Stimulated activated CD8-positive, alpha-beta memory T cell treated with anti-CD3 and anti-CD28 coated beads, Interleukin-2, amount 100 ng/mL, for 1 hour (primary cell): ENCODE measurements around the gene FANCI.
A peak's percentile ranks its signal among the peaks of the same experiment; 100 is the strongest.

Experiments used
- DNase-seq, 2 donors: peaks; one replicate each; pipeline ENCODE4 v3.0.0-alpha.2; 2020; ENCODE audit warnings: low read depth in 2 of 2

The FANCI gene

DNA sequence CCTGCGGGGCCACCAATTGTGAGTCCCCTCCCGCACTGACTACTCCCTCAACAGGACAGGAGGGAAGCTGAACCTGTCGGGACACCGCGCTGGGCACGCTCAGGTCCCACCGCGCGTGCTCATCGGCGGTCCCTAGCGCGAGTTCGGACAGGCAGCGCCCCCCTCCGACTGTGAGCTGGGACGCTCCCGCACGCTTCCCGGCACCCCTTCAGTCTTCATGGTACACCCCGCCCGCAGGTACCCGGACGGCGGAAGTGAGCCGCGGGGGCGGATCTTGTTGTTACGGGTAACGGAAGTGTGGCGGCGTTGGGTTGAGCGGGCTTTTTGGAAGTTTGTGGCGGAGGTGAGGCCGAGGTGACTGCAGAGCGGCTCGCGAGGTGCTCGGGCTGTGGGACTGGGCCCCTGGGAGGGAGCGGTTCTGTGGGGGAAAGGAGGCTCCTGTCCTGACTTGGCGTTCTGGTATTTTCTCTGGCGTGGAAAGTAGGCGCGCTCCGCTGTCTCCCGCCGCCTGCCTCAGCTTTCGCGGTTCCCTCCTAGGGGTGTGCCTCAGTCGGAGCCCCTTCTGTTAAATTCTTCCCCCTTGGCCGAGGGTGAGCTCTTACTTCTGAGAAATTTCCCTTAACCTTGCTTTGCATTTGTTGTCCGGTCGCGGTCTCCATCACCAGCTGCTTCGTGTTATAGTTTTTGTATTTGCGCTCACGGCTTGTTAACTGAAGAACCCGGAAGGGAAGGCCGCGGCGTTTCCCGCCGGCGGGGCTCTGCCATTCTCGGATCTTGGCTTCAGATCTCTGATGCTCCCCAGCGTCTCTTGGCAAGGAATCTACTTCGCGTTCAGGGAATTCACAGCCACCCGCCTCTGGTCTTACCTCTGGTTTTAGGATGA, at the start of gene FANCI:
FANCI (plus strand) TSS at position 289 of the 883 bp plus-strand sequence. CDS start 3,669 bp downstream, outside the sequence.
- DNase-seq: peak; percentile 93 to 94

DNA sequence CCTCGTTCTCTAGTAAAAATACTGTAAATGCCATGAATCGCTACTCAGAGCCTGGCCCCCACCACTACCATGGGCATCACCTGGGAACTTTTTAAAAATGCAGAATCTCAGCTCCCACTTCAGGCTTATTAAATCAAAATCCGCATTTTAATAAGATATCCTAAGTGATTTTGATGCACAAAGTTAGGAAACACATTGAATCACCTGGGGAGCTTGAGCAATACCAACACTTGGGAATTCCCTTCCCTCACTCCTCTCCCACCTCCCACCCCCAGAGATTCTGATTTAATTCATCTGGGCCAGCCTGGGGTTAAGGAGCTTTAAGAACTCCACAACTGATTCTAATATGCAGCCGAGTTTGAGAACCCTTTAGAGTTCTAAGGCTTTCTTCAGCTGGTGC, 49.2 kb upstream of the FANCI start:
- DNase-seq: no peak

DNA sequence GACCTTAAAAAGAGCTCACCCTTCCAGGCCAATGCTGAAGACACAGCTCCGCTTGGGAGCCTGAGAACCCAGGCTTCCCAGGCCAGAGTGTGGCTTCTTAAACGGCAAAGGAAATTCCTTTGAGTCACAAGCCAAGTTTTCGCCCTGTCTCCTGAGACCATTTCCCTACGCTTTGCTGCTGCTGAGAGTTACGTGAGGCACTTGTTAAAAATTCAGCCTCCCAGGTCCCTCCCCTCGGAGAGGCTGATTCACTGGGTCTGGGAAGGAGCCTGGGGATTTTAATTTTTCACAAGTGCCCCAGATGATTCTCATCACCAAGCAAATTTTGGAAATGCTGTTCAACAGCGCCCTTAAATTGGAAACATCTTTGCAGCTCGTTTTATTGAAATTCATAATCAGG, 47.9 kb upstream of the FANCI start:
- no peak for DNase-seq

DNA sequence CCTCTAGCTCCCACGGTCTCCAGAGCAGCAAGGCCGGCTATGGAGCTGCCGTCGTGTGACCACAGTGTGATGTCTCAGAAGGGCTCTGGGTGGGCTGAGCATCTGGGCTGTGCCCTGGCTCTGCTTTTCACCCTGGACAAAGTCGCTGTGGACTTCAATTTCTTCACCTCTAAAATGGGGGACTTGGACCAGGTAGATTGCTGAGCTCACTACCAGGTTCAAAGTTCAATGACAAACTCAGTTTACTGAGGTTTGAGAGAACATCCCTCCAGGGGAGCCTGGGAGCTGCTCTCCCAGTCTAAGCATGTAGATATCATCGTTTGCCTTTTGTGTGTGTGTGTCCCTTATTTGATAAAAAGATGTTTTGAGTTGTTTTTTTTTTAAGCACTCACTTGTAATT, 47.5 kb upstream of the FANCI start:
- no peak for DNase-seq

DNA sequence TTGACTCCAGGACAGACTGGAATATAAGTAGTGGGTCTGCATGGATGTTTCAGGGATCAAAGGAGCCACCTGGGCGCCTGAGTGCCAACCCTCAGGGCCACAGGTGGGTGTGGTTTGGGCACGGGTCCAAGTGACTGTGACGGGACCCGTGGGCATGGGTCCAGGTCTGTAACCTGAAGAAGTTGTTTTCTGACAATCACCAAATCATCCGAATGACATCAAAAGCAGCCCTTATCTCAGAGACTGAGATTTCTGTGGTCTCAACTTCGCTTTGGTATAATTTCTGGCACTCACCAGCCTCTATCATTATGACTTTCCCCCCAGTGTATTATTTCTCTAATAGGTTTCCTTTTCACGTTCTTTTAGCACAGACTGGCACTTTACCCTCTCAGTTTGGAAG, 46.8 kb upstream of the FANCI start:
- DNase-seq: no peak

DNA sequence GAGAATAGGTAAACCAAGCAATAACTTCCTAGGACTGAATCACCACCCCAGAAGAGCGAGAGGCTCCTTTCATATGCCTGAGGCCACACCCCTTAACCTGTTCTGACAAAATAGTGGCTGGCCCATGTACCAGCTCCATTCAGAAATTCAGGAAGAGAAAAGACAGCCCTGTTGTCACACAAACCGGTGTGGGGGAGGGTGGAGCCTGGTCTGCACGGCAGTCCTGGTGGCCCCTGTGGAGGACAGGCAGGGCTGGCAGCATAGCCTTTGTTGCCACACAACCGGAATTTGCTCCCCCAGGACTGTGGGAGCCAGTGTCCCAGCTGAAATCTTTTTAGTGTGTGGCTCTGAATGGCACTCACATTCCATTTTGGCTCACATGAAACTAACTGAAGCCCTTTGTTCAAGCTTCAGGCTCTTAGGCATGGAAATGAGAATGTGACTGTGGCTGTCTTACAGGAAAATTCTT, 46.2 kb upstream of the FANCI start:
- DNase-seq: no peak

DNA sequence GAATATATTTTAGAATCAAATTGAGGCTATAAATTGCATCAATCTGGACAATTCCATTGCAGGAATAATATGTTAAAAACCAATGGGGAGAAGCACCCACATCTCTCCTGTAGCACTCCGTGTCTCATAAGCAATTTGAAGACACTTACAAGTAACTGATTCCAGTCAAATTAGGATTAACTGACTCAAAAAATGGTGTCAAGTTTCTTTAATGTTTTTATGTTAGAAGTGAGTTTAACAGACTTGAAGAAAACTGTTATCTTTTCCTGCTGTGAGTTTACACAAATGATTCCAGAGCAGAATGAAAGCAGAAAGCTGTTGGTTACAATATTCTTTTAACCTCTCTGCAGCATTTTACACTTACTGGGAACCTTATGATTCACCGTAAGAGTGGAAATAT, 45.6 kb upstream of the FANCI start:
- no peak for DNase-seq

DNA sequence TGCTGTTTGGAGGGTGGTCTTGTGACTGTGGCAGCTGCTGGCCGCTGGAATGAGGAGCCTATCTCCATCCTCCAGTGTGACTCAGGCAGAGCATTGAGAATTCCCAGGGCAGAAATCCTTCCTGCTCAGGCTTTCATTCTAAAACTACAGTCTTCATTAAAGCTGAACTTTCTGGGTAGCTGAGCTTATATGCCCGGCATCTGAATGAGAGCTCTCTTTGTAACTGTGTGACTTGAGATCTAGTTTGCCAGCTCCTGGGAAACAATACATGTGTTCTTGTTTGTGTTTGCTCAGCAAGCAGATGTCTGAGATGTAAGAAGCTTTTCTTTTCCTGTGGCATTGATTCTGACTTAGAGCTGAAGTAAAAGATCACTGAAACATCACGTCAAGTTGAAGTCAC, 44.8 kb upstream of the FANCI start:
- no peak for DNase-seq

DNA sequence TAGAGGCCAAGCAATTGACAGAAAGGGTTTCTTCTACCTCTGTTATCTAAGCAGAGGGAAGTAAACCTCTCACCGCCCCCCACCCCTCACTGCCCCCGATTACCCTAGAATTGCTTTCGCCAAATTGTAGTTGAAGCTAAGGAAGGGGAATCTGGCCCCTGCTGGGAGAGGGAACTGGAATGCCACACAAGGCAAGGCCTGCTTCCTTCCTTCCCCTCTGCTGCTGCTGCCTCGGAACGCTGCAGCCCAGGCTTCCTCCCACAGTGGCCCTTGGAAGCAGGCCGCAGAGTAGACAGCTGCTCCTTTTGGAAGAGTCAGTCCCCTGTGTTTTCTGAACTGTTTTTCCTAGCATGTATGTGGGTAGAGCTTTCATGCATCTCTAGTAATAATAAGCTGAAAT, 44.0 kb upstream of the FANCI start:
- no peak for DNase-seq

DNA sequence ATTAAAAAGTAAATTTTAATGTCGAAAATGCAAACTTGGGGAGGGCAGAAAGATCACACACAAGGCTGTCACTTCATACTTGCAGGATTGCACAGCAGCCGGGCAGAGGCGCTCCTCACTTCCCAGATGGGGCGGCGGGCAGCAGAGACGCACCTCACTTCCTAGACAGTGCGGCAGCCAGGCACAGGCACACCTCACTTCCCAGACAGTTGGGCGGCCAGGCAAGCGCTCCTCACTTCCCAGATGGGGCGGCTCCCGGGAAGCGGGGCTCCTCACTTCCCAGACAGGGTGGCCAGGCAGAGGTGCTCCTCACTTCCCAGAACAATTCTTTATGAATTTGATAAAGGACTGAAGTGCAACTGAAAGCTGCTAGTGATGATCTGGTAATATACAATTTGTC, 43.6 kb upstream of the FANCI start:
- no peak for DNase-seq

DNA sequence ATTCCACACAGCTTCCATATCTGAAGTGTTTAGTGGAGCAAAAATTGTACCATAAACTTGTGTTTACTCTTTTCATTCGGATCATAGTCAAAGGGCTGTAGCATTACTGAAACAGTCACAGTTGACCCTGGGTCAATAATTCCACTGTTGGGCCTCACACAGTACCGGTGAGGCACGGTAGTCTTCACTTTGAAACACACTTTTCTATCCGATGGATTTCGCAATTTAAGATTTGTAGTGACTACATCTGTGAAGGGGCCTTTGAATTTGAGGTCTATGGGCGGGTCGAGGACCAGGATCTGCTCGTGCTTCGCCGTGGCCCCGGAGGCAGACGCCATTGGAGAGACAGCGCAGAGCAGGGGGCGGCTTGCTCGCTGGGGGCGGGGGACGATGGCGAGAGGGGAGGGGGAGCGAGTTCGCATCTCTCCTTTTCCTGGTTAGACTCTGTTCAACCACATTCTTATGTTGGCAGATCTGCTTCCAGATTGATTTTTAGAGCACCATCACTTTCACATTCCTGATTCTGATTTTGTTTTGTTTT, 42.2 kb upstream of the FANCI start:
- DNase-seq: no peak

DNA sequence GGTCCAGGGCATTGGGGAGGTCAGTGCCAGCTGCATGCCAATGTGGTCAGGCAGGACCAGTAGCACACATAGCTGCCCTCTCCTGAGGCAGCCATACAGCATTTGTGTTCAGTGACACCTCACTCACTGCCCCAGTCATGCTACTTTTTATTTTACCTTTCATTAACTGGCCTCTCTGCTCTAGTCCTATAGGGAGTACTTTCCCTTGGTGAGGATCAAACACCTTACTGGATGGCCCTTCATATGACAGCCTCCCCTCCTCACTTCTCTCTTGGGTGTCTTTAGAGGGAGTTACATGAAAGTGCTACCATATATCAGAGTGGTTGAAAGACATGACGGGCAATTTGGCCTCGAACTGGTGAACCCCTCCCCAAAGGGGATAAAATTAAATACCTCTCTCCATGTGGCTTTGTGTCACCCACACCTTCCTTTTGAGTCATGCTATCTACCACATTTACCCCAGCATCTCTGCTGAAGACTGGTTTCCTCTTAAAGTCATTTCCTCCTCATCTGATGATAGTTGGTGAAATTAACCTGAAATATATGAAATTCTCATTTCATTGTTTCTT, 40.0 kb upstream of the FANCI start:
- DNase-seq: peak in 1 of 2 donors; percentile 10

DNA sequence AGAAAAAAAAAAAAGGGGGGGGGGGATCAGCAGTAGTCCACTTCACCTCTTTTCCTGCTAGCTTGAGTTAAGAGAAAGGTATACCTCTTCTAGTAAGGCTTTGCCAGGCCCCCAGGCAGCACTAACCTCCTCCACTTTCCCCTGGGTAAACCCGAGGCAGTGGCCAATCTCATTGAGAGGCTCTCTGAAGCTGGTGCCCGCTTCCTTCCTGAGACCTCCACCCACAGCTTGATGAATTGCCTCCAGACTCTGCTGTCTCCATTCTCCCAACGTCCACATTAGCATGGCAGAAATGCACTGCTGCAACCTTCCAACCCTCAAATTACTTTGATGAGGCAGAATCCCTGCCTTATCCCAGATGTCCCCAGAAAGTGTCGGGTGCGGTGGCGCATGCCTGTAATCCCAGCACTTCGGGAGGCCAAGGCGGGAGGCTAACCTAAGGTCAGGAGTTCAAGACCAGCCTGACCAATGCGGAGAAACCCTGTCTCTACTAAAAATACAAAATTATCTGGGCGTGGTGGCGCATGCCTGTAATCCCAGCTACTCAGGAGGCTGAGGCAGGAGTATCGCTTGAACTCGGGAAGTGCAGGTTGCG, 37.7 kb upstream of the FANCI start:
- no peak for DNase-seq

DNA sequence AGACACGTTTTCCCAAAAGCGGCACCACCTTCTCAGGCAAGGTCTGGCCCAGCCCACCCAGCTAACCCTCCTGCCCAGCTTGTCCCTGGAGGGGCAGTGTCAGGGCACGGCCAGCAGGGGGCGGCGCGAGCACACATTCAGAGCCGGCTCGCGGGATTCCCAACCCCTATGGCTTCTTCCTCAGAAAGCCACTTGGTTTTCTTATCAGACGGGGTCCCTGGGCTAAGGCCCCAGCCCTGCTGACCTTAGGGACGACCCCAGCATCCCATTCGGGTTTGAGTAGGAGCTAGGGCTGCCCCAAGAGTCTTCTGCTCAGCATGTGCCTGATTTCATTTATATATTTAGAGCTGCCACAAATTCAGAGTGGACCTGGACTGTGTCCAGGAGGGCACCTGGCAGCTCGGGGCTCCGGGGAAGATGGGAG, 36.9 kb upstream of the FANCI start:
- peak; percentile 33 to 56 for DNase-seq

DNA sequence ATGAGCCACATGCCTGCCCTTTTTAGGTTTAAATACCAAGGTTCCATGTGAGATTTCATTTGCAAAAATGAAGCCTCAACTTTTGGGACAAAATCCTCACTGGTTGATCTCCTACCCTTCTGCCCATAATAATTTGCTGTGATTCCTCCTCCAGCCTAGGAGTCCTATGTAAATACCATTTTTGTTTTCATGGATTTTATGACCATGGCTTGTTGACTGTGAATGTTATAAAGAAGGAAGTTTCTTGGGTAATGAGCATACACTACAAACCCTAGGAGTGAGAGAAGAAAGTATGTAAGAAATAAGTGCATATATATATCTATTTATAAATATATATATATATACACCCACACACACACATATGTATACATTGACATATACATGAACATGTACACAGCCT, 35.5 kb upstream of the FANCI start:
- no peak for DNase-seq

DNA sequence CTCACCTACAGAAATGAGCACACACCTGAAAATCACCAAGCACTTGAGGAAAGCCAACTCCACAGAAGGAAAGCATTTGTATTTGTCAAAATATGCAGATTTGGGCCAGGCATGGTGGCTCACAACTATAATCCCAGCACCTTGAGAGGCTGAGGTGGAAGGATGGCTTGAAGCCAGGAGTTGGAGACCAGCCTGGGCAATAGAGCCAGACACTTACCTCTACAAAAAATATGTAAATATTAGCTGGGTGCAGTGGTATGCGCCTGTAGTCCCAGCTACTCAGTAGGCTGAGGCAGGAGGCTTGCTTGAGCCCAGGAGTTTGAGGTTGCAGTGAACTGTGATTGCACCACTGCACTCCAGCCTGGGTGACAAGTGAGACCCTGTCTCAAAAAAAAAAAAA, 34.7 kb upstream of the FANCI start:
- no peak for DNase-seq

DNA sequence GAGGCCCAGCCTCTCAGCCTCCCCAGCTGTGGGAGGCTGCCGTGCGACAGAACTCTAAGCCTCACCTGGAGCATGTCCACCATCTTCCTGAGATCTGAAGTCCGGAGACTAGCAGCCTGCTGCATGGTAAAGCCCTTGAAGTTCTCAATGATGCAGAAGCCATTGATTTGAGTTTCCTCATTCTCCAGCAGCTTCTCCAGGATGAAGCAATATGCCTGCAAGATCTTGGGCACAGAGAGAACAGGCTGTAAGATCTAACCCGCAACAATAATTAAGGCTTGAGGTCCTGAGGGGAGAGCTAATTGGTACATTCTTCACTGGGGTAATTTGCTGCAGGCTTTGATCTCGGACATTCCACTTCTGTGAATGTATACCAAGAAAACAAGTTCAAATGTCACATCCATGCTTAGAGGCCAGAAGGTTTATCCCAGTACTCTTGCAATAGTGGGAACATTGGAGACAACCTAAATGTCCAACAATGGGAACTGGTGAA, 32.1 kb upstream of the FANCI start:
- DNase-seq: no peak

DNA sequence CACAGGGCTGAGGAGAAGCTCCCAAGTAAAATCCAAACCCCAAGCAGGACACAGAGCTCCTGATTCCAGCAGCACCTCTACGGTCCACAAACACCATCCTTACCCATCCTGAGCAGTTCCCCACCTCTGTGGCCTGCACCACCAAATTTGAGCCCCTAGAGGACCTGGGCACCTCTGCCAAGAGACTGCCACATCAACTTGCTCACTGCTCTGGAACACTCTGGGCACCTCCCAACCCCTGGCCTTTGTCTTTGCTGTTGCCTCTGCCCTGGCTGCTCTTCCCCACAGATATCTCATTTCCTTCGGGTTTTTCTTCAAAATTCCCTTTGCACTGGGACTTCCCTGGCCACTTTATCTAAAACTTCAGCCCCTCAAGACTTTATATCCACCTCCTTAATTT, 28.2 kb upstream of the FANCI start:
- DNase-seq: no peak

DNA sequence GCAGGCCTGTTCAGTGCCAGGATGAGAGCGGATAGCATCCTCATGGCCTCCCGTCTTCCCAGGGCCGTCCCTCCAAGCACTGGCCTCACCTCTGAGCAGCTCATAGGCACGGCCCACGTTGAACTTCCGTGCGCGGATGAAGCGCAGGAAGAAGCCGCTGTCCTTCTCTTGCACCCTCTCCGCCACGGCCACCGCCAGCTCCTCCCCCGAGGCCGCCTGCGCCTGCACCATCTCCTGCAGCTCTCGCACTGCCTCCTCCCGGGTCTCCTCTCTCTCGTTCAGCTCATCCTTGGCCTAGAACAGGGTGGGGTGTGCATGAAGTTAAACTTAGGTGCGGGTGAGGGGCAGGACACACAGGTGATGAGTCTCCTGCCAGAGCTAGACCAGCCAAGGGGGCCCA, 26.7 kb upstream of the FANCI start:
- DNase-seq: no peak

DNA sequence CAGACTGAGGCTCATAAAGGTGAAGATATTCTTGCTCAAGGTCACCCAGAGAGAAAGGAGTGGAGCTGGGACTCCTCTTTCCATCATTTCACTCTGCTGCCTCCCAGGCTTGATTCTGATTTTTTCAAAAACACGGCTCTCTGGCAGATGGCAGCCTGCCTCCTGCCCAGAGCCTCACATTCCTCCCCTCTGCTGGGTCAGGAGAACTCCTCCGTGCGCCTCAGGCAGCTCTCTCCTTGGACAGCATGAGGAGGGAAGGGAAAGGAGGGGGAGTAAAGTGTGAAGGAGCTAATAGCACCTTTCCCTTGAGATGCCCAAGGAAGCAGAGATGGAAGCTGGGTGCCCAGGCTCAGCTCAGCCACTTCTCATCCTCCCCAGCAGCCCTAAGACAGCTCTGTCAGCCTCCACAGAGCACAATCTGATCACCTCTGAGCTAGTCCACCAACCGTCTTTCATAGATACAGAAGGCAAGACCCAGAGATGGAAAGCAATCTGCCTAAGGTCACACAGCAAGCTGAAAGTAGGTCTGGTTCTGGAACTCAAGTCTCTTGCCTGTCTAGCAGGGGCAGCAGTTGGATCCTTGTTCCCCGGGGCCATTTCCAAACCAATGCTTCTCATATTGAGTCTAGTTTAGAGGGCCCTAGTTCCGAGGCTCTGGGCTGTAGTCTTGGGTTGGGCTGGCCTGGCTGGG, 25.9 kb upstream of the FANCI start:
- DNase-seq: no peak

DNA sequence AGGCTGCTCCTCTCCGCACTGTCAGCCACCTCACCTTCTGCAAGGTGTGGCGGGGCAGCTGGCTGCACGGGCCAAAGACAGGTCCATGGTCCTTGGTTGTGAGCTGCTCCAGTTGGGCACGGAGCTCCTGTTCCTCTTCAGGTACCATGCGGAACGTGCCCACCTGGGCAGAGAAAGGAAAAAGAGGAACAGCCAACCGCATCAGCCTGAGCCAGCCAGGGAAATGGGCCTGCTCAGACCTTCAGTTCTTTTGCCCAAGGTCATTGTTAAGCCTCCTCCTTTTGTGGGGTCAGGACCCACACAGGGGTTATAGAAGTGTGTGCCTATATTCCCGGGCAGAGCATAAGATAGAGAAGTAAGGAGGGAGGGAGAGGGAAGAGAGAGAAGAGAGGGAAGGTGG, 25.2 kb upstream of the FANCI start:
- no peak for DNase-seq

DNA sequence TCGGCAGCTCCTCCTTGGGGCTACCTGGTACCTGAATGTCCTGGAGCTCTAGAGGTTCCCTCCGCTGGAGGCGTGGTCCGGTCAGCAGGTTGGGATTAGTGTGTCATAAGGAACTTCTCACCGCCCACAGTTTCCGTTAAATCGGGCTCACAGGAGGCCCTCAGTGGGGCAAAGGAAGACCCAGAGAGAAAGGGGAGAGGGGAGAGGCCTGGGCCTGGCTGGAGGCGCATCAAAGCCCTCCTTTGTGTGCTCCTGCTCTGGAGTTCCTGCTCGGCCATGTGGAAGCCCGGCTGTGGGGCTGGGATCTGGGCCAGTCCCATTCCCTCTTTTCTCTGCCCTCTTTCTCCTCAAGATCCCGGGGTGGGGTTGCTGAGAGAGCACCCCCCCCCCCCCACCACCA, 22.2 kb upstream of the FANCI start, which contains the start of gene RLBP1:
RLBP1 (minus strand) TSS at position 37 of the 400 bp plus-strand sequence. CDS start 2,604 bp downstream, outside the sequence.
- no peak for DNase-seq
